Activated B cell treated with CpG ODN at 0.5 μM for 24 hours (primary cell): ENCODE results near the gene RAB6B. TPM values are rescaled to one million over a fixed set of nuclear protein-coding genes. Genes with fewer than 3 reads are reported as not detected.

Source experiments
- ATAC-seq: fragments of 200-7000 bp; cut with Tn5 transposase; one replicate; pipeline ENCODE4 v1.10.0; 2021; ENCODE audit warnings: low read depth, mild to moderate bottlenecking, moderate library complexity
- CTCF ChIA-PET: fragments of 350-600 bp; sonication (Branson Sonifier 250); formaldehyde crosslinking; loops from one replicate; lab custom pipeline; 2021; ENCODE audit warnings: antibody characterized with exemption; lab: Charles Lee
- POLR2A ChIA-PET: fragments of 350-600 bp; sonication (Branson Sonifier 250); formaldehyde crosslinking; loops from one replicate; lab custom pipeline; 2021; ENCODE audit warnings: antibody characterized with exemption; lab: Charles Lee
- DNase-seq: peaks from one replicate; pipeline ENCODE4 v3.0.0; 2022
- H3K27ac Mint-ChIP-seq: one replicate; pipeline ENCODE4 v1.8.0; 2020; ENCODE audit warnings: mixed read lengths
- H3K27me3 Mint-ChIP-seq: one replicate; pipeline ENCODE4 v1.8.0; 2021; ENCODE audit warnings: mixed read lengths
- H3K36me3 Mint-ChIP-seq: one replicate; pipeline ENCODE4 v1.8.0; 2021; ENCODE audit warnings: low read depth, mixed read lengths
- H3K4me1 Mint-ChIP-seq: one replicate; pipeline ENCODE4 v1.8.0; 2021; ENCODE audit warnings: mixed read lengths
- H3K4me3 Mint-ChIP-seq: one replicate; pipeline ENCODE4 v1.8.0; 2020; ENCODE audit warnings: mild to moderate bottlenecking, mixed read lengths
- H3K9me3 Mint-ChIP-seq: one replicate; pipeline ENCODE4 v1.8.0; 2020; ENCODE audit warnings: mixed read lengths
- intact Hi-C: fragments of 100-400 bp; cut with micrococcal nuclease; formaldehyde crosslinking; loops from one replicate; pipeline ENCODE4 v1.15.1; 2024
- total RNA-seq: library from RNA; stranded (reverse); gene quantifications from 2 replicates; pipeline ENCODE4 v1.2.3, GENCODE V29; 2022
- TF ChIP-seq, protein P1 (sequence below): fragments of 200-600 bp; IDR thresholded peaks from one replicate; pipeline ENCODE4 v1.8.0; 2022; ENCODE audit warnings: antibody characterized with exemption, mild to moderate bottlenecking

Gene RAB6B
- total RNA-seq, 1 donor from 2014 or later = not detected

DNA sequence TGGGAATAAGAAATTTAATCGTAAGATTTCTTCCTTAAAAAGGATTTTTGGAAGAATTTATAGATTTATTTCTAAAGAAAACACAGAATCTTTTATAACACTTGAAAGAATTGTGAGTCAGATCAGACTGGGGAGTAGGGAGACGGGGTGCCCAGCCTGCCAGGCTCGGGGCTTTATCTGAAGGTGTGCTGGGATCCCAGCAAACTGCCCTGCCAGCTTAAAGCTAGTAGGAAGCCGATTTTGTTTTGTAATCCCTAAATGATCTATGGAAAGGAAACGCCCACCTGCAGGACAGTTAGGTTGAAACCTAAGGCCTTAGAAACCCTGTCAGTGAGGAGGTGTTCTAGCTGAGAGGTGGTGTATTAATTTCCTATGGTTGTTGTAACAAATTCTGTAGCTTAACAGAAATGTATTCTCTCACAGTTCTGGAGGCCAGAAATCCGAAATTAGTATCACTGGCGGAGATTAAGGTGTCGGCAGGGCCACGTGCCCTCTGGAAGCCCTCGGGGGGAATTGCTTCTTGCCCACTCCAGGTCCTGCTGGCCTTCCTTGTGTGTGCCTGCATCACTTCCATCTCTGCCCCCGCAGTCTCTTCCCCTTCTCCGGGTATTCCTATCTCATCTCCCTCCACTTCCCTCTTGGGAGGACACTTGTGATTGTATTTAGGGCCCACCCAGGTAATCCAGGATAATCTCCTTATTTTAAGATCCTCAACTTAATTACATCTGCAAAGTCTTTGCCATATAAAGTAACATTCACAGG is 19.3 kb upstream of the RAB6B start:
- TF ChIP-seq, protein P1, sequence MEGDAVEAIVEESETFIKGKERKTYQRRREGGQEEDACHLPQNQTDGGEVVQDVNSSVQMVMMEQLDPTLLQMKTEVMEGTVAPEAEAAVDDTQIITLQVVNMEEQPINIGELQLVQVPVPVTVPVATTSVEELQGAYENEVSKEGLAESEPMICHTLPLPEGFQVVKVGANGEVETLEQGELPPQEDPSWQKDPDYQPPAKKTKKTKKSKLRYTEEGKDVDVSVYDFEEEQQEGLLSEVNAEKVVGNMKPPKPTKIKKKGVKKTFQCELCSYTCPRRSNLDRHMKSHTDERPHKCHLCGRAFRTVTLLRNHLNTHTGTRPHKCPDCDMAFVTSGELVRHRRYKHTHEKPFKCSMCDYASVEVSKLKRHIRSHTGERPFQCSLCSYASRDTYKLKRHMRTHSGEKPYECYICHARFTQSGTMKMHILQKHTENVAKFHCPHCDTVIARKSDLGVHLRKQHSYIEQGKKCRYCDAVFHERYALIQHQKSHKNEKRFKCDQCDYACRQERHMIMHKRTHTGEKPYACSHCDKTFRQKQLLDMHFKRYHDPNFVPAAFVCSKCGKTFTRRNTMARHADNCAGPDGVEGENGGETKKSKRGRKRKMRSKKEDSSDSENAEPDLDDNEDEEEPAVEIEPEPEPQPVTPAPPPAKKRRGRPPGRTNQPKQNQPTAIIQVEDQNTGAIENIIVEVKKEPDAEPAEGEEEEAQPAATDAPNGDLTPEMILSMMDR = no peak
- Mint-ChIP-seq H3K36me3 (no peaks in the 10 kb centered on the region), H3K27me3 (peaks cover 35% of the 10 kb centered on the region), H3K27ac (no peak overlapping the region), H3K4me1 (no peaks in the 10 kb centered on the region), H3K4me3 (no peak overlapping the region), H3K9me3 (peaks cover 6% of the 10 kb centered on the region)
- intact Hi-C loops = no loop called here
- no peak for DNase-seq
- ATAC-seq = no peak
- POLR2A ChIA-PET = no interaction called here
- CTCF ChIA-PET = no interaction called here

DNA sequence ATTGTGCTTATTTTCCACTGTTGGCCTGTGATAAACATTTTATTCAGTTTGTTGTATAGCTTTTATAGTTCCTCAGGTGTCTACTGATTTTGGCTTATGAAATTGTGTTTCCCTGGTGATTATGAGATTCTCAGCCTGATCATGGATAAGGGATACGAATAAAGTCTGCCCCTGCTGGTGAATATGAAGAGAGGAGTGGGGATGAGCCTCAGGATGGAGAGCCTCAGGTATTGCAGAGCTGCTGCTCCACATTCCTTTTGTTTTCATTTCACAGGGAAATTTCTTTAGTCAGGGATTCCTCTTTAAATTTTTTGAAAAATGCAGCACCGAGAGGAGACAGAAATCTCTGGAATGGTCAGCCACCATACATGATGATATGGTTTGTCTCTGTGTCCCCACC is 14.7 kb upstream of the RAB6B start:
- ChIA-PET POLR2A (no interaction called here), CTCF (no interaction called here)
- ATAC-seq (no peak), DNase-seq (no peak)
- H3K27ac Mint-ChIP-seq = no peak overlapping the region
- TF ChIP-seq, protein P1 = no peak
- no peak overlapping the region for H3K4me3 Mint-ChIP-seq
- intact Hi-C loops = no loop called here
- no peaks in the 10 kb centered on the region for H3K9me3 Mint-ChIP-seq
- H3K36me3 Mint-ChIP-seq = no peaks in the 10 kb centered on the region
- peaks cover 16% of the 10 kb centered on the region for H3K27me3 Mint-ChIP-seq
- H3K4me1 Mint-ChIP-seq = no peaks in the 10 kb centered on the region

DNA sequence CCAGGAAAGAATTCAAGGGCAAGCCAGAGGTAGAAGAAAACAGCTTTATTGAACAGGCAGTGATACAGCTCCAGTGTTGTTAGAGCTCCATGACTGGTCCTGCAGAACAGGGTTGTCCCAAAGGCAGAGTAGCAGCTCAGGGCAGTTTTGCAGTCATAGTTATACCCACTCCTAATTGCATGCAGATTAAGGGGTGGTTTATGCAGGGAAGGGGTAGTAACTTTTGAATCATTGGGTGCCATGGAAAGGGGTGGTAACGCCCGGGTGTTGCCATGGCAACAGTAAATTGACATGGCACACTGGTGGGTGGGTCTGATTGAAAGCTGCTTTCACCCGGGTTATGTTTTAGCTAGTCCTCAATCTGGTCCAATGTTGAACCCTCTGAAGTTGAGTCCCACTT is 9.7 kb upstream of the RAB6B start:
- ATAC-seq (no peak), DNase-seq (no peak)
- no peaks in the 10 kb centered on the region for H3K4me1 Mint-ChIP-seq
- intact Hi-C loops = no loop called here
- TF ChIP-seq, protein P1 = no peak
- H3K9me3 Mint-ChIP-seq = peaks cover 10% of the 10 kb centered on the region
- no peak overlapping the region for H3K4me3 Mint-ChIP-seq
- peaks cover 21% of the 10 kb centered on the region for H3K27me3 Mint-ChIP-seq
- H3K36me3 Mint-ChIP-seq = no peaks in the 10 kb centered on the region
- H3K27ac Mint-ChIP-seq = no peak overlapping the region
- POLR2A ChIA-PET = no interaction called here
- CTCF ChIA-PET = no interaction called here

DNA sequence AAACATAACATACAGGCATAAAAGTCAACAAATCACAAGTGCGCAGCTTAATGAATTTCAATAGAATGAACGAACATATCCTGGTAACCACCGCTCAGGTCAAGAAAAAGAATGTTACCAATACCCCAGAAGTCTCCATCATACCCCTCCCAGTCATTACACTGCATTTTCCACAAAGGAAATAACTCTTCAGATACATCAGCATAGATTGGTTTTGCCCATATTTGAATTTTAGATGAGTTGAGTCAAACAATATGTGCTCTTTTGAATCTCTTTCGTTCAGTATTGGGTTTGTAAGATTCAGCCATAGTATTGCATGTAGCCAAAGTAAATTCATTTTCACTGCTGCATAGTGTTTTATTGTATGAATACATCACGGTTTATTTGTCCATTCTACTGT is 6.2 kb upstream of the RAB6B start:
- DNase-seq = no peak
- intact Hi-C loops = no loop called here
- ChIA-PET CTCF (no interaction called here), POLR2A (no interaction called here)
- Mint-ChIP-seq H3K27me3 (peaks cover 29% of the 10 kb centered on the region), H3K9me3 (peaks cover 10% of the 10 kb centered on the region), H3K4me1 (no peaks in the 10 kb centered on the region), H3K4me3 (no peak overlapping the region), H3K36me3 (no peaks in the 10 kb centered on the region), H3K27ac (no peak overlapping the region)
- TF ChIP-seq, protein P1 = no peak
- ATAC-seq = no peak

DNA sequence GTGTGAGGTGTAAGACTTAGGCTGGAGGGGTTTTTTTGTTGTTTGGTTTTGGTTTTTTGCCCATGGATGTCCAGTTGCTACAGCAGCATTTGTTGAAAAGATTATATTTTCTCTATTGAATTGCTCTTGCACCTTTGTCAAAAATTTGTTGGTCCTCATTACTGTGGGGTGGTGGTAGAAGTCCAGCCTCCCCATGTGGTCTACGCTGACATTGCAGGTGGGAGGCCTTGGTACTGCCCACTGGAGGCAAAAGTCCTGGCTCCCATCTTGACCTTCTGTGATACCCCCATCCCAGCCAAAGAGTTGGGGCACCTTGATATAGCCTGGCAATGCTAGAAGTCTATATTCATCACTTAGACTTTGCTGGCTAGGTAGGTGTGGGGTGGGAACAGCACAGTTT is 5.4 kb upstream of the RAB6B start:
- POLR2A ChIA-PET = no interaction called here
- CTCF ChIA-PET = no interaction called here
- Mint-ChIP-seq H3K4me1 (peaks cover under 1% of the 10 kb centered on the region), H3K36me3 (no peaks in the 10 kb centered on the region), H3K27ac (no peak overlapping the region), H3K27me3 (peaks cover 35% of the 10 kb centered on the region), H3K9me3 (peaks cover 10% of the 10 kb centered on the region), H3K4me3 (no peak overlapping the region)
- intact Hi-C loops = no loop called here
- ATAC-seq (no peak), DNase-seq (no peak)
- TF ChIP-seq, protein P1 = no peak
